GM21360 (cell line): ENCODE measurements around the gene AATK.

Source experiments
- ATAC-seq: cut with Tn5 transposase; IDR thresholded peaks from one replicate; pipeline ENCODE4 v1.9.1; 2021; ENCODE audit warnings: mild to moderate bottlenecking, moderate library complexity; ENCODE audit not compliant: unreplicated experiment

AATK gene

DNA sequence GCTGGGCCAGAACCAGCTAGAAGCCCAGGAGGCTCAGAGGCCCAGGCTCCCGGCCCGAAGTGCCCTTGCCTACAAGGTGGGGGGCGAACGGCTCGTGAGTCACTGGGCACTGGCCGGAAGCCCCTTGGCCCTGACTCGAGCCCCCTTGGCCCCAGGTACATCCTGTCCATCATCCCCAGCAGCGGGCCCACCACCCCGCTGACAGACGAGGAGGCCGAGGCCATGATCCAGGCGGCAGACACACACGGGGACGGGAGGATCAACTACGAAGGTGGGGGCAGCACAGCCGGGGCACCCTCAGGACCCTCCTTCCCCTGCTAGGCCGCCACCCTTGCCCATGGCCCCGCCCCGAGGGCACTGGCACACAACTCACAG lies 15.8 kb upstream of the AATK start:
- no peak for ATAC-seq

- ATAC-seq = no peak
Measured at GRCh38 chr17:81180836-81181810, 15.1 kb upstream of the AATK start.

- ATAC-seq = no peak
Measured at GRCh38 chr17:81179861-81180260, 13.8 kb upstream of the AATK start.

GRCh38 chr17:81179220-81179619 lies 13.2 kb upstream of the AATK start:
- no peak for ATAC-seq

DNA sequence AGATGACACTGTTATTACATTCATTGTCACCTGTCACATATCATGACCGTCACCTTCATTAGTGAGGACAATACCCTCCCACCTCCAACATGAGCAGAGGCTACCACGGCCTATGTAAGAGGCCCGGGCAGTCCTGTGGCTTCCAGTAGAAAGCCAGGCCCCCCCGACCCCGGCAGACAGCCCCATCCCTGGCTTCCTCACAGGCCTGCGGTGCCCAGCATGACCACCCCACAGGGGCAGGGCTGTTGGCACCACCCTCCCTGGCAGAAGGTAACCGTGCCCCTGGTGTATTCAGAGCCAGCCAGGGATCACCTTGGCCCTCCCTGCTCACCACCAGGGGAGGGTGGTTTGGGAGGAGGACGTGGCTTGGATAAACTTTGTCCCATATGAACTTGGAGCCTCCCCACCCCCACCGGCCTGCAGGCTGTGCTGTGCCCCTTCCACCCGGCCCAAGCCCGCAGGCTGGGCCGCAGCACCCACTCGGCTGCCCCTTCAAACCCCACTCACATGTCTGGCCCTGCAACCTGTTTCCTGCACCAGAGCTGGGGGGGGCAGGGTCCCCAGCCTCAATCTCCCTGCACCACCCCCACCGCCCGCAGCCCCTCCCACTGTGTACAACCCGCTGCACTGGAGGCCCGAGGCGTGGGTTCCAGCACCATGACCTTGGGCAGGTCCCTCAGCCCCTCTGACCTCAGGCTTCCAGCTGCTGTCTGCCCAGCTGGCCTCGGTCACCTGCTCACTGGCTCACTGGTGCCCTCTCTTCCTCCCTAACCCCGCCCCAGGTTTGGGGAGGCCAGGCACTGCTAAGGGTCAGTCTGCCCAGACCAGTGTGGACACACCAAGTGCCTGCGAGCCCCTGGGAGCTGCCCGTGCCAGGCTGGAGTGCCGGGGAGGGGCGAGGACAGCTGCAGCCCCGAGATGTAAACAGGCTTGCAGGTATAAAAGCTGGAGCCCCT lies 12.4 kb upstream of the AATK start:
- ATAC-seq = no peak

GRCh38 chr17:81176666-81177065 lies 10.6 kb upstream of the AATK start:
- ATAC-seq = no peak

DNA sequence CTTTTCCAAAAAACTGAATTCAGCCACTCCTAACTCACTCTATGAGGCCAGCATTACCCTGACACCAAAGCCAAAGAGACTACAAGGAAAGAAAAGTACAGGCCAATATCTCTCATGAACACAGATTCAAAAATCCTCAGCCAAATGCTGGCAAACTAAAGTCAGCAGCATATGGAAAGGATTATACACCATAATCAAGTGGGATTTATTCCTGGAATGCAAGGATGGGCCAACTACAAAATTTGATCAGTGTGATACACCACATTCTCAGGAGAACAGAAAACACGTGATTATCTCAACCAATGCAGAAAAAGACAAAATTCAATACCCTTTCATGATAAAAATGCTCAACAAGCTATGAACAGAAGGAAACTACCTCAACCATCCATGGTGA lies 7.7 kb upstream of the AATK start:
- ATAC-seq = no peak

DNA sequence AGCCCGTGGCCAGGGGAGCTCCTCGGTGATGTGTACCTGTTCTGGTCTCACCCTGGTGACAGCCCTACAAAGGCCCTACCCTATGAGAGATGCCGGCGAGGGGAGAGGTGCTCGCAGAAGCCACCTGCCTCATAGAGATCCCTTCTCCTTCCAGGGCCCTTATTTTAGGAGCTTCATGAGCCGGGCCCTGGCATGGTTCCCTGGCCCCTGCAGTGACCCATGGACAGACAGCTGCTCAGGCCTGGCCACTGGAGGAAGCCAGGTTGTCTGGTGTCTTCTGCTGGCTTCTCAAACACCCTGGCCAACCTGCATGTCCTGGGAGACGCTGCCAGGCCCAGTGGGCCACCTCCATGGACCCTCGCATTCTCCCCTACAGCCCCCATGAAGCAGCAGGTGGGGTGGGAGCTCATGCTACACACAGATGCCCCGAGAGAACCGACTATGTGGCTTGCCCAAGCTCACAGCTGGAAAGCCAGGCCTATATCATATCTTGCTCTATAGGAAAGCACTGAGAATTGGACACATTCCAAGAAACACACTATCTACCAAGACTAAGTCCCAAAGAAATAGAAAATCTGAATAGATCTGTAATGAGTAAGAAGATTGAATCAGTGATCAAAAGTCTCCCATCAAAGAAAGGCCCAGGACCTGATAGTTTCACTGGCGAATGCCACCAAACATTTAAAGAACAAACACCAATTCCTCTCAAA lies 7.2 kb upstream of the AATK start:
- ATAC-seq = no peak

GRCh38 chr17:81171941-81172340 lies 5.9 kb upstream of the AATK start:
- no peak for ATAC-seq

- no peak for ATAC-seq
Measured at GRCh38 chr17:81170727-81171494, 4.9 kb upstream of the AATK start.

- ATAC-seq = no peak
Measured at GRCh38 chr17:81169870-81170309, 3.9 kb upstream of the AATK start.

DNA sequence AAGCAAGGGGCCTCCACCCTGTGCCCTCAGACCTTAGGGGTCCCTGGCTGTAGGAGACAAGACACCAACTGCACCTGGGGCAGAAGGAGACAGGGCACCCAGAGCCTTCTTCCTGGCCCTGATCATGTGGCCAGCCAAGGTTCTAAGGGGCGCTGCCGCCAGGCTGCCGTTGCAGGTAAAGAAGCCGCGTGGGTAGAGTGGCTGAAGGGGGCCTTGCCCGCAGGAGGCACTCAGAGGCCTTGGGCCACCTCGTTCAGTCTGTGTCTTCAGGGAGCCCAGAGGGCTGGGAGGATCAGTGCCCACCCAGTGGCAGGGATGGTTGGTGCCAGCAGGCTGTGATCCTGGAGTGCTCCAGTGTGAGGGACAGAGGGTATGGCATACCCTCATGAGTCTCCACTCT lies 1.6 kb upstream of the AATK start:
- ATAC-seq = no peak

GRCh38 chr17:81167194-81167524 lies 1.1 kb upstream of the AATK start:
- ATAC-seq = no peak

DNA sequence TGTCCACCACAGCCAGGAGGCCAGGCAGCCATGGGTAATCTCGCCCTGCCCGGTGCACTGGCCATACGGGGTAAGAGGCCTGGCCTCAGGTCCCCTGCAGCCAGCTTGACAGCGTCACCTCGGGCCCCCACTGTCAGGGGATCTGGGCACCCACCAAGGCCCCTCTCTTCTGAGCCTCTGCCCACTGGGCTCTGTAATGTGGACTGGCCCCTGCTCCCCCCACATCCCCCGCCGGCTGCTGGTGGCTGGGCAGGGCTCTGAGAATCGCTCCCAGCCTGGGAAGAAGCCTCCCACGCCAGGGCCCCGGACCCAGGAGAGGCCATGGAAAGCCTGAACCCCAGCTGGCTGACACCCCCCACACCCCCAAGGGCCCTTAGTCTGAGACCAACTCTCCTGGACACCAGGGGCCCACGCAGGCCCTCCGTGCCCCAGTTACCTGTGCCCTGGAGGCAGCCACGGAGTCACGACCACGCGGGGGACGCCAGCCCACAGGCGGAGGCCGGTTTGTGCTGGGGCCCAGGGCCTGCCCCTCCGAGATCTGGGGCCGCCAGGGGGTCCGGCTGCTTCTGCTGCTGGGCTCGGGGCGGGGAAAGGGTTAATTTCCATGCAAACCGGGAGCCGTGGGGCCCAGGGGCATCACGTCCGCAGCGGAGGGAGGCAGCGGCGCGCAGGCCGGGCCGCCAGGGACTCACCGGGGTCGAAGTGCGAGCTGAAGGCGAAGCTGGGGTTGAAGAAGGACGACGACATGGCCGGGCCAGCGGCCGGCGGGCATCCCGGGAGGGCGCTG lies 582 bp downstream of the AATK start, which contains the start of gene PVALEF:
Gene PVALEF, plus strand, starts transcription at position 262 of the 787 bp plus-strand sequence. CDS start 15,720 bp downstream, outside the sequence.
- no peak for ATAC-seq

DNA sequence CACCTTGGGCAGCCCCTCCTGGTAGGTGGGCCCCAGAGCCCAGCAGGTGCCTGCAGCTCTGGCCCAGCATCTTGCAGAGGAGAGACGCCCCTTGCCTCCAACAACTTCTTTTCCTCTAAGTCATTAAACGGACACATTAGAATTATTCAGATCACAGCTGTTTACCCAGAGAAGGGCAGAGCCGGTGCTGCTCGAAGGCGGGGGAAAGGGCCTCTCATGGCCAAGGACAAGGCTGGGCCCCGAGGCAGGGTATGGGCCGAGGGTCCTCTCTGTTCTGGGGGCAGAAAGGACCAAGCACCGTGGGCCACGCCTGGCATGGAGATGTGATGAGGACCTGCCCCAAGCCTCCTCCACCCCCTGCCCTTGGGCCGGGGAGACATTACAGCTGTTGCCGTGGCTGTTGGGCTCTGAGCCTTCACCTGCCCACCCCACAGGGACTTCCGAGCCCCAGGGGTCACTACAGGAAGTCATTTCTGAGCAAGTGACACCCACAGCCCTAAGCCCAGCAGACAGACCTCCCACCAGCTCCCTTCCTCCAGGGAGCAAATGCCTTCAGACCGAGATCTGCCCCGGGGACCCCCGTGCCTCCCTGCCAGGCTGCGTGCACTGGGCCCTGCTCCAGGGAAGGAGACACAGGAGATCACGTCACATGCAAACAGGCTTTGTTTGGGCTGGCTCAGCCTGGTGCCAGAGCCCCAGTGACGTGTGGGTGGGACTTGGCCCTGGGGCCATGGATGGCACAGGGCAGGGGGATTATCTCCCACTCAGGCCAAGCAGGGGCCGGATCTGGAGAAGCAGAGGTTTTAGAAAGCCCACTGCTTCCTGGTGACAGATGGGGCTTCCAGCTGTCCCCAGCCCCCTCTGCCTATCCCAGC lies 1.4 kb downstream of the AATK start:
- no peak for ATAC-seq

GRCh38 chr17:81163703-81164370 lies 2.2 kb downstream of the AATK start:
- no peak for ATAC-seq

DNA sequence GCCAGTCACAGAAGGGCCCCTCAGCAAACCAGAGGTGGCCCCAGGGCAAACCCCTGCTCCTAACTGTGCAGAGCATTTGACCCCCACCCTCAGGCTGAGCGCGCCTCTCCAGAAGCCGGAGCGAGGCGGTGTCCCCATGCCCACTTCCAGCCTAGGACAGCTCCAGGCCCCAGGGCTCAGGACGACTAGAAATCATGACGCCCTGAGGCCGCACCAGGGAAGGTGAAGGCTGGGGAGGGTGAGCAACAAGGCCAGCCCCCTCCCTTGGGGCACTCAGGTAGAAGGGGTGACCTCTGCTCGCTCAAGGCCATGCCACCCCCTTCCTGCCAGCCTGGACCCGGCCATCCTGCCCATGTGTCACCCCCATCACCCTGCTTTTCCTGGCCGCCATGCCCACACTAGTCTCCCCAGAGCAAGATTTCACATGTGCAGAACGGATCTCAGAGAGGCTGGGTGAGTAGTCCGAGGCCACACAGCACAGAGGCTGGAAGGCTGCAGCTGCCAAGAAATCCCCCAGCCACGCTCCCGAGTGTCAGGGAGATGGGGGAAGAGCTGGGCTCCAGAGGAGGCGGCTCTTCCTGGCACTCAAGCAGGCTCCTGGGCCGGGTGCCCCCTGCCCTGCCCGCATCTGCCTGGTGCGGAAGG lies 2.8 kb downstream of the AATK start:
- no peak for ATAC-seq
